MM.1S (cell line): Measurements from ENCODE around the gene TIMP2.

Source experiments
- CTCF ChIP-seq: fragments of 300-600 bp; sonication (generic); IDR thresholded peaks from 2 replicates; pipeline ENCODE4 v1.5.1; 2016; ENCODE audit warnings: antibody characterized with exemption, low read length, mixed read lengths
- EZH2 ChIP-seq: fragments of 300-600 bp; sonication (generic); optimal IDR thresholded peaks from 2 replicates; pipeline ENCODE3; 2017; ENCODE audit warnings: low read depth, mild to moderate bottlenecking, antibody characterized with exemption, low read length, mixed read lengths
- EZH2phosphoT487 ChIP-seq: fragments of 300-600 bp; sonication (generic); IDR thresholded peaks from 2 replicates; pipeline ENCODE4 v1.6.1; 2018; ENCODE audit warnings: antibody characterized with exemption, low read length

GRCh38 chr17:78903101-78903779, 21.9 kb downstream of the TIMP2 start, which contains the start of gene CEP295NL:
- TF ChIP-seq CTCF (no peak), EZH2 (no peak), EZH2phosphoT487 (no peak)
